NCI-H524 (cell line): Measurements from ENCODE around the gene OR2S2.
"Not testable (repeated sequence)": the region's sequence is repeated elsewhere in the genome, so short reads cannot be mapped to it uniquely, and the experiment has no call there.

Source experiments
- DNase-seq, 2 experiments: peaks; one replicate each; lab custom pipeline; 2025; lab: John Stamatoyannopoulos, UW

The OR2S2 gene, protein sequence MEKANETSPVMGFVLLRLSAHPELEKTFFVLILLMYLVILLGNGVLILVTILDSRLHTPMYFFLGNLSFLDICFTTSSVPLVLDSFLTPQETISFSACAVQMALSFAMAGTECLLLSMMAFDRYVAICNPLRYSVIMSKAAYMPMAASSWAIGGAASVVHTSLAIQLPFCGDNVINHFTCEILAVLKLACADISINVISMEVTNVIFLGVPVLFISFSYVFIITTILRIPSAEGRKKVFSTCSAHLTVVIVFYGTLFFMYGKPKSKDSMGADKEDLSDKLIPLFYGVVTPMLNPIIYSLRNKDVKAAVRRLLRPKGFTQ

GRCh38 chr9:35958104-35958837, at the start of gene OR2S2:
Gene OR2S2 (minus strand): TSS chr9:35958154. CDS start chr9:35958098, 56 bp downstream.
- DNase-seq = no peak

DNA sequence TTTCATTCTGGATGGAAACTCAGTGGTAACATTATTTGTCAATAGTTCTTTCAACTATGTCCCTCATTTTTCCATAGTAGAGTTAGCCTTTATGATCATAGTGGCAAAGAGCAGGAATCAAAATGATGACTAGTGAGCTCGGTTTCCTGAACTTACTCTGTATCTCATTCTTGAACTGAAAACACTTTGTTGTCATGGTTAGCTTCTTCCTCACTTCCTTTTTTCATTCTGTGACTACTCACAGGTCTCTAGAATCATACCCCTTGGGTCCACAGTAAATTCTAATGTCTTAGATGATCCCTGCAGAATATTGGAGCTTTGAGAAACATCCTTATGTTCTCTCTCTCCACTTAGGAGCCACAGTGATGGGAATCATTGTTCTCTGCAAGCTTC, 49.4 kb upstream of the OR2S2 start:
- no peak for DNase-seq

DNA sequence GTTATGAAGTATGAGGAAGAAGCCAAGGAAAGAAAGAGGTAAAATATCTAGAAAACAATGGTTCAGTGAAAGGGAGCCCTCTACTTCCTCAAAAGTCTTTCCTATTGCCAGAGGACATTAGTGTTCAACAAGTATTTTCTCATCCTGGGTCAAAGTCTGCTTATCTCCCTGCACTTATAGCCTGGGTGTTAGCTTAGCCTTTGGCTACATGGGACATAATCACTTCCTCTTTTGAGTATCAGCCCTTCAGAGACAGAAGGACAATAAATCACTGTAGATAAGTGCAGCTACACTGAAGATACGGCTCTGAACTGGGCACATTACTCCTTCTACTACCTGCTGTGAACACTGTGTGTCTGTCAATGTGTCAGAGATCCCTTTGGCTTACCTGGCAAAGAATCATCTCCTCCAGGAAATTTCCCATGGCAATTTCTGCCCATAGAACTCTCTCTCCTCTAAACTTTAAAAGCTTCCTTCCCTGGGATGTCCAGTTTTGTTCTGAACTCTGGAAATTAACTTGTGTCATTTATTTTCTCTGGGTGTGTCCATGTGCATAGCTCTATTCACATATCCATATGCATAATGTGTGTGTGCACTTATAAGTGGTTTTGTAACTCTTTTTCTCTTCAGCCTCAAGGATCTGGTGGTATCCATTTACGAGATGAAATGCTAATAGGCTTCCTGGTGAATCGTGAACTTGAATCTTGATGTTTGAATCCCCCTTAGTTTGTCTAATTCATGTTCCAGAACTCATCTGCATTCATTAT, 48.8 kb upstream of the OR2S2 start:
- DNase-seq = no peak

DNA sequence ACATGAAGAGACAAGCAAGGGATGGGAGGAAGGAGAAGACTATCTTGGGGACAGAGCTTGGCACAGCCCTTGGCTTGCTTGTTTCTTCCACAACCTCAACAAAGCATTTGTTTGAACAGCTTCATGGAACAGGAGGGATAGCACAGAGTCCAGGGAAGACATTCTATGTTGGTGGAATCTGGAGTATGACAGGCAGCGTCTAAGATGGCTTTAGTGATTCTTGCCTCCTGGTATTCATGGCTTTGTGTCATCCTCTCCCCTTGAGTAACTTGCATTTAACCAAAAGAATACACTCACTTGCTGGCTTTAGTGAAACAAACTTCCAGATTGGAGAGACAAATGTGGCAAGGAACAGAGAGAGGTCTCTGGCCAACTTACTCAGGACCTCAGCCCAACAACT, 47.9 kb upstream of the OR2S2 start:
- DNase-seq = no peak

GRCh38 chr9:35998333-35998732, 40.4 kb upstream of the OR2S2 start:
- DNase-seq = no peak

DNA sequence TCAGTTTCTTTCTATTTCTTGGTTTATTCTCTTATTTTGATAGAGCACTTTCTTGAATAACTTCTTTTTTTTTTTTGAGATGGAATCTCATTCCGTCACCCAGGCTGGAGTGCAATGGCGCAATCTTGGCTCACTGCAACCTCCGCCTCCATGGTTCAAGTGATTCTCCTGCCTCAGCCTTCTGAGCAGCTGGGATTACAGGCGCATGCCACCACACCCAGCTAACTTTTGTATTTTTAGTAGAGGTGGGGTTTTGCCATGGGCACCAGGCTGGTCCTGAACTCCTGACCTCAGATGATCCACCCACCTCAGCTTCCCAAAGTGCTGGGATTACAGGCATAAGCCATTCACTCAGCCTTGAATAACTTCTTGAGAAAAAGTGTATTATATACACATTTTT, 39.1 kb upstream of the OR2S2 start:
- not testable (repeated sequence) for DNase-seq

DNA sequence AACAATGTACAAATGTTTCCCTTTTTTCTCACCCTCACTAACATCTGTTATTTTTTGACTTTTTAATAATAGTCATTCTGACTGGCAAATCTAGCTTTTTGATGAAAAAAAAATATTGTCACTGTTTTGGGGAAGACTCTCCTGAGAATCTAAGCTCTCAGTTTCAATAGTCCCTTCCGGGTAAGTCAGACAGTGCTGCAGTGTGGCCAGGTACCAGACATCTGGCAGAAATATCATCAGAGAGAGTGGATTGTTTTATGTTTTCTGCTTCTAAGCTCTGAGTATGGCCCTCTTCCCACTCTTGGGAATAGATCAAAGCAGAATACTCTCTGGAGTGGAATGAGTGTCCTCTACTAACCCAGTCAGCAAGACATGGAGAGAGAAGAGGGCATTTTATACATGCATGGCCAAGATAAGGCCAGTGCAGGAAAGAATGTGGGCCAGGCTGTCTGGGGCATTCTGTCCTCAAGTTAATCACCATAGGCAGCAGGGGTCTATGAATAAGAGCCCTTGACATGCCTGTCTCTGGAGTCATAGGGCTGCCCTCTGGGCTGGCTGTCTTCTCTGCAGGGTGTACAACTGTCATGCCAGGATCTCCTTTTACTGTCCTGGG, 38.5 kb upstream of the OR2S2 start:
- no peak for DNase-seq

- no peak for DNase-seq
Measured at GRCh38 chr9:35994959-35995358, 37.0 kb upstream of the OR2S2 start.

GRCh38 chr9:35993976-35994720, 36.2 kb upstream of the OR2S2 start:
- DNase-seq = no peak

DNA sequence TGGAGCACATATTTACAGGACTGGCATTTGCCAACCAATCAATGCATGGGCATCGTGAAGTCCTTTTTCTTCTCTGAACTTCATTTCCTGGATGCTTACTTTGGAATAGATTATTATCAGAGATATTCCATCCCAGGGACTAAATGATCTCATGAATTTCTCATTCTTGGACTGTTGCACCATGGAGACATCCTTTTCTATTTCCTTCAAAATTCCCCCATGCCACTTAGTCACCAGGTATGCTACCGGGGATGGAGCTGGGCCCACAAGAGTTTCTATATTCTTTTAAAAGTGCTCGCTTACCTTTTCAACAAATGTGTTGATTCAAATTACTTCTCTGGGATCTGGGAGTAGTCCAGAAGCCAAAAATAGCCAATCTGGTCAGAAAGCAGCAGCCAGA, 35.2 kb upstream of the OR2S2 start:
- not testable (repeated sequence) for DNase-seq

DNA sequence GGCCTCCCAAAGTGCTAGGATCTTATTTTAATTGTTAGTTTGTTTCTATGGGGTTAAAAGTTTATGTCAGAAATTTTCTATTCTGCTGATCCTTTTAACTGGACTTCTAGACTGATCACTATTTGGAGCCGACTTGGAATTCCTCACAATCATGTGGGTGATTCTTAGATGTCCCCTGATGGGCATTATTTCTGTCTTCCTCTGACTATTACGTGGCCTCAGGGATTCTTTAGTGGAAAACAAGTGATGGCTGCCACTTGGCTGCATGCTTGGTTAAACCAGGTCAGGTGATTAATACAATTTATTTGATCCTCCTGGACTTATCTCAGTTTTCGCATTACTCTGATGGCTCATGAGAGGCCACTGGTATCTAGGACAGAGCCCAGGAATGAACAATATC, 32.2 kb upstream of the OR2S2 start:
- no peak for DNase-seq

DNA sequence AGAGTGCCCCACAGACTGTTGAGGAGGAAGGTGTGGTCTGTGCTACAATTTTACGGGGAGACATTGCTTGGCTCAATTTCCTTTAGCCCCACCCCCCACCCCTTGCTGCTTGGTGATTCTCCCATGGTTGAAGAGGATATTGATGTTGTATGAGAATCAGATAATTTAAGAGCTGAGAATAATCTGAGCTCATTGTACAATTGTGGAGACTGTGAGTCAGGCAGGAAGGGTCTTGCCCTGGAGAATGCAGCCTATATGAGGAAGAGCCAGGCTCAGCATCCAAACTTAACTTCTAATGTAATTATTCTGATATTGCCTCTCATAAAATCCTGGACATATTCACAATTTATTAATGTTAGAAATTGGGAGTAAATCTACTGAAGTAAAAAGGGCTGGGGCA, 26.1 kb upstream of the OR2S2 start:
- no peak for DNase-seq

DNA sequence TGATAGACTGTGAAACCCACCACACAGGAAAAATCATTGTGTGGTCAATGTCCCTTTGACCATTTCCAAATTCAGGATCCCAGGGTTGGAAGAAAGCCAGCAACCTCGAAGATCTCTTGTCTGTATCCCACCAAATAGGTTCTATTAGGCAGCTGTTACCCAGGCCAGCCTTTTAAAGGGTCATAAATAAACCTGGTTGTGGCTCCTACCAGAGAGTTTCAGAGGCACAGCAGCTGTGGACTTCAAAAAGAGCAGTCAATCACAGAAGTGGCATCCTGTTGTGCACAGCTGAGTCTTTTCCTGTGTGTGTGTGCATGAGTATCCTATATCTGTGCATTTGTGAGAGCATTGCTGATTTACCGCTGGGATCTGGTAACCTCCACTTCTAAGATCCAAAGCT, 23.7 kb upstream of the OR2S2 start:
- DNase-seq = no peak

DNA sequence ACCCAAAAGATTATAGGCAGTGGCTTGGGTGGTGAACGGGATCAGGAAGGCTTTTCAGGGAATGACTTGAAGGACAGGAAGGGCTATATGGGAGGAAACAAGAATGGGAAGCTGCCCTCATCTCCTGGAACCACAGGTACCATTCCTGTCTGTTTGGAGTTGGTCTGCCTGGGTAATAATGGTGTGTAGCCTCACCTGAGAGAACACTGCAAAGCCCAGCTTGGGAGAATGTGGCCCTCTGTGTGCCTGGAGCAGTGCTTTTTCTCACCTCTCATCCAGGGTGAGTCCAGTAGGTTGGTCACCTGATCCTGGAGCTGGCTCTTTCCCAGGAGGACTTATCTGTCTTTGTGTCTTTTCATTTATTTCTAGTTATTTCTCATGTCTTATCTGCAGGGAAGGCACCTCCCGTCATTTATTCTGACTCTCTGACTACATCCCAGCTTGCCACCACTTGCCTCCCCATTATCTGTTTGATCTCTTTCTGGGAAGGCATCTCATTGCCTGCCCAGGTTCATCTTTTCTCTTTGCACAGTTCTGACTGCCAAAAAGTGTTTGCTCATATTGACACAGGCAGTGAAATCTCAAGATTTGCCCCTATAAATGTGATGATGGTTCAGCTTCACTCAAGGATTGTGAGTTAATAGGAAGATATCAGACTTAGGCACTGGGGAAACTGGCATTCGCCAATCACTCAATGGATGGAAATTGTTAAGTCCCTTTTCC, 22.5 kb upstream of the OR2S2 start:
- DNase-seq = no peak

GRCh38 chr9:35978792-35979191, 20.8 kb upstream of the OR2S2 start:
- DNase-seq = no peak

DNA sequence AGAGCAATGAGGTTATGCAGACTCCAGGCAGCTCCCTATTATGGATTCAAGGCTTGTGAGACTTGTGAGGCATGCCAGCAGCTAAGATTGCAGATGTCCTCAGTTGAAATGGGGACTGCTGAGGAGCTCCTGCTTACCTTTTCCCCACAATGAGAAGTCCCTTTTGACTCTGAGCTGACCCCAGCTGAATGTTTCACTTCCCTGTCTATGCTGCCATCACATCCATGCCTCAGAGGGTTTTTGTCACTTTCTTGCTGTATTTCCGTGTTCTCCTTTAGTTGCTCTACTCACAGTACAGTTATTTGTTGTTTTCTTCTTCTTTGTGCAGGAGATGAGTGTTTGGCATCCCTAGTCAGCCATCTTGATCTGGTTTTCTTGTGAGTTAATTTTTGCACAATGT, 18.8 kb upstream of the OR2S2 start:
- DNase-seq = no peak

- no peak for DNase-seq
Measured at GRCh38 chr9:35974800-35975199, 16.8 kb upstream of the OR2S2 start.

DNA sequence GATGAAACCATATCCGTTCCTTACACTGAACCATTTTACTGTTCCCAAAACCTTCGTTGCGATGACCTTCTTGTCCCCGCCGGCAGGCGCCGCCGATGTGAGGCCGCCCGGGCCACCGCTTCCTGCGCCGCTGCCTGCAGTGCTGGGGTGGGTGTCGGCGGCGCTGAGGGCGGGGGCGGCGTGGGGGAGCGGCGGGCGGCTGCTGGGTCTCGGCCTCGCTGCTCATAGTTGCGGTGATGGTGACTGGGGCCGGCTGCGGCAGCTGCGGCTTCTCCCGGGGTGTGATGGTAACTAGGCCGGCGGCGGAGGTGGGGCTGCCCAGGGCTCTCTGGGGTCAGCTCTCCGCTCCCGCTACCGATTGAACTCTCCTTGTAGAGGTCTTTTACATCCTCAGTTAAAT, 14.1 kb upstream of the OR2S2 start:
- DNase-seq = no peak

- no peak for DNase-seq
Measured at GRCh38 chr9:35967042-35967441, 9.1 kb upstream of the OR2S2 start.

DNA sequence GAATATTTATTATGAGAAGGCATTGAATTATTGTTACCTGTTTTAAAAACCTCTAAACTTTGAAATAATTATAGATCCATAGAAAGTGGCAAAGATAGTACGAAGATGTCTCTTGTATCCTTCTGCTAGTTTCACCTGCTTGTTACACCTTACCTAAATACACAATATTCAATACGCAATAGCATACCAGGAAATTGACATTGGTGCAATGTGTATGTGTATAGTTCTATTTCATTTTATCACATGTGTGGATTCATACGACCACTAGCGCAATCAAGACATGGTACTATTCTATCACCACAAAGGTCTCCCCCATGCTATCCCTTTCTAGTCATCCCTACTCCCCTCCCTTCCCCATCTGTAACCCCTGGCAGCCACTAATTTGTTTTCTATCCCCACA, 8.5 kb upstream of the OR2S2 start:
- DNase-seq = no peak

DNA sequence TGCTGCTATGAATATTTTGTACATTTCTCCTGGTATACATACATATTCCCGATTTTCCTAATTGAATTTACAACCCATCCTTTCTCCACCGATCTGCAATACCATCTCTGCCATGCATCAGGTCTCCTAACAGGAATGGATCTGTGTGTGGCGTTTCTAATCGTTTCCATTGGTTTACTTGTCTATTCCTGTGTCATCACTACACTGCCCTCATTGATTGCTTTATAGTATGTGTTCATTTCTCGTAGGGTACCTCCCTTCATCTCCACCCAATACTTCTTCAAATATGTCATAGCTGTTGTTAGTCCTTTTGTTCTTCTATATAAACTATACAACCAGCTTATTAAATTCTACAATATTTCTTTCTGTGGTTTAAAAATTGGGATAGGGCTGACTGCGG, 7.1 kb upstream of the OR2S2 start:
- DNase-seq = no peak
